Fibroblast of mammary gland (primary cell): Measurements from ENCODE around the gene SOD3.

Source experiments
- DNase-seq: peaks from one replicate; pipeline ENCODE4 v3.0.0-alpha.2; 2010; ENCODE audit warnings: low read depth
- H3K4me3 ChIP-seq: 2 replicates; pipeline ENCODE4 v1.5.1; 2011; ENCODE audit warnings: low read depth, mild to moderate bottlenecking, low read length, moderate library complexity; ENCODE audit not compliant: control insufficient read depth
- CTCF ChIP-seq: conservative IDR thresholded peaks from 2 replicates; pipeline ENCODE4 v1.5.1; 2011; ENCODE audit warnings: low read depth, low read length, inconsistent platforms; ENCODE audit not compliant: control insufficient read depth, insufficient read depth

Gene SOD3

GRCh38 chr4:24768604-24769003, 26.8 kb upstream of the SOD3 start:
- no peak for TF ChIP-seq CTCF
- no peak overlapping the region for H3K4me3 ChIP-seq
- DNase-seq: no peak

- H3K4me3 ChIP-seq: no peak overlapping the region
- TF ChIP-seq CTCF: no peak
- no peak for DNase-seq
These were observed 25.8 kb upstream of the SOD3 start for GRCh38 chr4:24769571-24769970.

GRCh38 chr4:24770032-24770584, 25.3 kb upstream of the SOD3 start:
- TF ChIP-seq CTCF: no peak
- no peak overlapping the region for H3K4me3 ChIP-seq
- peak; percentile 97 for DNase-seq

- no peak for DNase-seq
- H3K4me3 ChIP-seq: no peak overlapping the region
- TF ChIP-seq CTCF: no peak
These were observed 24.7 kb upstream of the SOD3 start for GRCh38 chr4:24770667-24771066.

DNA sequence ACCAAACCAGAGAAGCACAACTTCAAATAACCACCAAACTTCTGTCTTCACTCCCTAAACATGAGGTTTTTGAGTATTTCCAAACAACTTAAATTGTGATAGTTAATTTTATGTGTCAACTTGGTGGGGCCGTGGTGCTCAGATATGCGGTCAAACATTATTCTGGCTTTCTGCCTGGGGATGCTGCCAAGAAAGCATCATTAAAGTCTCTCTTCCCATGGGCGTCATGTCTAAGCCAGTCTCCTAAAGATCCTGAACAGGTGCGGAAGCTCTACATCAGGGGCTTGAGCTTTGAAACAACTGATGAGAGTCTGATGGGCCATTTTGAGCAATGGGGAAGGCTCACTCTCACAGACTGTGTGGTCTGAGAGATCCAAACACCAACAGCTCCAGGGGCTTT, 24.1 kb upstream of the SOD3 start:
- TF ChIP-seq CTCF: no peak
- DNase-seq: peak; percentile 72
- no peak overlapping the region for H3K4me3 ChIP-seq

DNA sequence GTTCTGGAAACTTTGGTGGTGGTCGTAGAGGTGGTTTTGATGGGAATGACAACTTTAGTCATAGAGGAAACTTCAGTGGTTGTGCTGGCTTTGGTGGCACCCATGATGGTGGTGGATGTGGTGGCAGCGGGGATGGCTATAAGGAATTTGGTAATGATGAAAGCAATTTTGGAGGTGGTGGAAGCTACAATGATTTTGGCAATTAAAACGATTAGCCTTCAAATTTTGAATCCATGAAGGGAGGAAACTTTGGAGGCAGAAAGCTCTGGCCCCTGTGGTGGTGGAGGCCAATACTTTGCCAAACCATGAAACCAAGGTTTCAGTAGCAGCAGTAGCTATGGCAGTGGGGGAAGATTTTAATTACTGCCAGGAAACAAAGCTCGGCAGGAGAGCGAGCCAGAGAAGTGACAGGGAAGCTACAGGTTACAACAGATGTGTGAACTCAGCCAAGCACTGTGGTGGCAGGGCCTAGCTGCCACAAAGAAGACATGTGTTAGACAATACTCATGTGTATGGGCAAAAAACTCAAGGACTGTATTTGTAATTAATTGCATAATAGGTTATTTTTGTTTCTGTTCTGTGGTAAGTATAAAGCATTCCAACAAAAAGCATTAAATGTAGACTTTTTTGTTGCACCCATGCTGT, 23.2 kb upstream of the SOD3 start:
- H3K4me3 ChIP-seq: no peak overlapping the region

More for the DNA sequence above, 23.2 kb upstream of the SOD3 start:
- no peak for DNase-seq
- no peak for TF ChIP-seq CTCF
